Common myeloid progenitor, CD34-positive (primary cell): Measurements from ENCODE around the gene SINHCAF.
A peak's percentile ranks its signal among the peaks of the same experiment; 100 is the strongest.

ENCODE experiments used
- CTCF ChIA-PET: fragments of 350-600 bp; sonication (Branson Sonifier 250); formaldehyde crosslinking; loops from one replicate; lab custom pipeline; 2021; ENCODE audit warnings: antibody characterized with exemption; lab: Charles Lee
- POLR2A ChIA-PET: fragments of 350-600 bp; sonication (Branson Sonifier 250); formaldehyde crosslinking; loops from one replicate; lab custom pipeline; 2021; ENCODE audit warnings: antibody characterized with exemption; lab: Charles Lee
- DNase-seq, 3 donors: peaks; one replicate each; pipeline versions ENCODE4 v3.0.0 to v3.0.0-alpha.2; 2013
- H3K27ac ChIP-seq, 2 experiments: 1 replicate in 1 of 2; 2 replicates in 1 of 2; pipeline ENCODE4 v1.7.0; 2013; ENCODE audit warnings: inconsistent platforms in 2 of 2, low read length in 2 of 2, mild to moderate bottlenecking in 2 of 2, low read depth in 1 of 2, moderate library complexity in 1 of 2; ENCODE audit not compliant: severe bottlenecking in 2 of 2, insufficient read depth in 1 of 2, poor library complexity in 1 of 2
- H3K27me3 ChIP-seq, 5 experiments: replicated peaks in 2 of 5; 1 replicate in 3 of 5; 2 replicates in 2 of 5; pipeline versions ENCODE4 v1.6.1 to v1.7.0; 2013; ENCODE audit warnings: low read length in 4 of 5, mild to moderate bottlenecking in 2 of 5, moderate library complexity in 2 of 5, inconsistent platforms in 1 of 5; ENCODE audit not compliant: insufficient read depth in 5 of 5, control insufficient read depth in 4 of 5
- H3K36me3 ChIP-seq, 4 experiments: 1 replicate in 2 of 4; 2 replicates in 2 of 4; pipeline versions ENCODE4 v1.6.1 to v1.7.0; 2013; ENCODE audit warnings: low read length in 3 of 4, control low read depth in 1 of 4, mild to moderate bottlenecking in 1 of 4; ENCODE audit not compliant: control insufficient read depth in 4 of 4, insufficient read depth in 4 of 4
- H3K4me1 ChIP-seq, 4 experiments: 1 replicate in 3 of 4; 2 replicates in 1 of 4; pipeline versions ENCODE4 v1.6.1 to v1.7.1; 2013; ENCODE audit warnings: low read length in 3 of 4, mild to moderate bottlenecking in 3 of 4, control low read depth in 1 of 4, inconsistent platforms in 1 of 4, moderate library complexity in 1 of 4; ENCODE audit not compliant: control insufficient read depth in 4 of 4, insufficient read depth in 4 of 4; ENCODE audit errors: control extremely low read depth in 1 of 4
- H3K4me3 ChIP-seq, 7 experiments: 1 replicate in 4 of 7; 2 replicates in 3 of 7; pipeline versions ENCODE4 v1.5.1 to v1.7.0; 2013; ENCODE audit warnings: mild to moderate bottlenecking in 7 of 7, low read length in 6 of 7, moderate library complexity in 6 of 7, inconsistent platforms in 2 of 7, low read depth in 2 of 7, control low read depth in 1 of 7; ENCODE audit not compliant: insufficient read depth in 4 of 7, control insufficient read depth in 1 of 7; ENCODE audit errors: extremely low read depth in 1 of 7
- H3K9me3 ChIP-seq, 5 experiments: 1 replicate in 4 of 5; 2 replicates in 1 of 5; pipeline versions ENCODE4 v1.6.1 to v1.7.1; 2013; ENCODE audit warnings: low read length in 4 of 5, mild to moderate bottlenecking in 2 of 5, inconsistent platforms in 1 of 5, low read depth in 1 of 5, moderate library complexity in 1 of 5; ENCODE audit not compliant: control insufficient read depth in 4 of 5, insufficient read depth in 2 of 5; ENCODE audit errors: control extremely low read depth in 1 of 5
- WGBS: methylation state at CpG from one replicate; pipeline ENCODE4 v1.1.5; 2013; ENCODE audit not compliant: insufficient coverage; 5-methylcytosine and 5-hydroxymethylcytosine counted together

SINHCAF gene

GRCh38 chr12:31298922-31299321 is 27.0 kb downstream of the SINHCAF start:
- no peaks in the 10 kb centered on the region for H3K9me3 ChIP-seq
- no peak overlapping the region for H3K4me3 ChIP-seq
- no peaks in the 10 kb centered on the region for H3K27me3 ChIP-seq
- peaks cover 0 to 23% (median 7%) of the 10 kb centered on the region in 4 experiments for H3K4me1 ChIP-seq
- WGBS = 100% methylated on average over 1 of the region's 3 CpGs
- DNase-seq = no peak
- CTCF ChIA-PET = no interaction called here
- H3K27ac ChIP-seq = no peak overlapping the region
- POLR2A ChIA-PET = no interaction called here
- H3K36me3 ChIP-seq = peaks cover 8 to 67% (median 37%) of the 10 kb centered on the region in 4 experiments

GRCh38 chr12:31298515-31298910 is 27.4 kb downstream of the SINHCAF start:
- no peak overlapping the region for H3K27ac ChIP-seq
- no peak overlapping the region for H3K4me3 ChIP-seq
- no peaks in the 10 kb centered on the region for H3K9me3 ChIP-seq
- 100% methylated on average over 1 of the region's 2 CpGs for WGBS
- DNase-seq = no peak
- H3K36me3 ChIP-seq = peaks cover 9 to 67% (median 37%) of the 10 kb centered on the region in 4 experiments
- POLR2A ChIA-PET = no interaction called here
- peaks cover 0 to 23% (median 7%) of the 10 kb centered on the region in 4 experiments for H3K4me1 ChIP-seq
- CTCF ChIA-PET = no interaction called here
- no peaks in the 10 kb centered on the region for H3K27me3 ChIP-seq

GRCh38 chr12:31297572-31298514 is 28.1 kb downstream of the SINHCAF start:
- ChIA-PET CTCF (no interaction called here), POLR2A (no interaction called here)
- DNase-seq = no peak
- no peaks in the 10 kb centered on the region for H3K27me3 ChIP-seq
- WGBS = 88% methylated on average over 9 of the region's 13 CpGs
- no peak overlapping the region for H3K27ac ChIP-seq
- H3K4me3 ChIP-seq = no peak overlapping the region
- H3K4me1 ChIP-seq = peaks cover 0 to 23% (median 7%) of the 10 kb centered on the region in 4 experiments
- peaks cover 12 to 67% (median 39%) of the 10 kb centered on the region in 4 experiments for H3K36me3 ChIP-seq
- H3K9me3 ChIP-seq = no peaks in the 10 kb centered on the region

GRCh38 chr12:31289441-31289840 is 36.5 kb downstream of the SINHCAF start:
- no peak for DNase-seq
- CTCF ChIA-PET = interaction anchor here (0.6 to 1.6 kb wide), 3 partner anchors 15 to 32 kb away, joined by 3 read pairs; no protein-coding TSS in a partner anchor
- H3K36me3 ChIP-seq = peaks cover 22 to 90% (median 62%) of the 10 kb centered on the region in 4 experiments
- H3K27ac ChIP-seq = no peak overlapping the region
- H3K4me3 ChIP-seq = no peak overlapping the region
- no peaks in the 10 kb centered on the region for H3K27me3 ChIP-seq
- WGBS = 100% methylated on average over 1 of the region's 2 CpGs
- peaks cover 0 to 2% (median 0%) of the 10 kb centered on the region in 5 experiments for H3K9me3 ChIP-seq
- H3K4me1 ChIP-seq = no peaks in the 10 kb centered on the region
- POLR2A ChIA-PET = interaction anchor here (0.6 kb wide), 1 partner anchor 86 kb away, joined by 3 read pairs; no protein-coding TSS in a partner anchor

GRCh38 chr12:31288381-31288780 is 37.6 kb downstream of the SINHCAF start:
- CTCF ChIA-PET = interaction anchor here (1.0 kb wide), 1 partner anchor 17 kb away, joined by 4 read pairs; no protein-coding TSS in a partner anchor
- WGBS = no CpG with 5 or more reads among the region's 2 CpGs
- POLR2A ChIA-PET = no interaction called here
- H3K4me1 ChIP-seq = no peaks in the 10 kb centered on the region
- peaks cover 0 to 2% (median 0%) of the 10 kb centered on the region in 5 experiments for H3K9me3 ChIP-seq
- DNase-seq = no peak
- H3K4me3 ChIP-seq = no peak overlapping the region
- peak overlapping the region in 1 of 2 experiments; percentile 6 for H3K27ac ChIP-seq
- H3K27me3 ChIP-seq = no peaks in the 10 kb centered on the region
- peaks cover 20 to 92% (median 61%) of the 10 kb centered on the region in 4 experiments for H3K36me3 ChIP-seq

- CTCF ChIA-PET = interaction anchor here (0.9 to 1.1 kb wide), 3 partner anchors 8 to 42 kb away, joined by 3 read pairs; no protein-coding TSS in a partner anchor
- no peak for DNase-seq
- Histone ChIP-seq H3K4me3 (no peak overlapping the region), H3K36me3 (peaks cover 15 to 49% (median 31%) of the 10 kb centered on the region in 4 experiments), H3K27me3 (no peaks in the 10 kb centered on the region), H3K27ac (no peak overlapping the region), H3K4me1 (no peaks in the 10 kb centered on the region), H3K9me3 (peaks cover 0 to 2% (median 0%) of the 10 kb centered on the region in 5 experiments)
- POLR2A ChIA-PET = no interaction called here
Observed at GRCh38 chr12:31280183-31280582, 45.8 kb downstream of the SINHCAF start.
